ENCODE measurements around the gene RET.
"Not testable (repeated sequence)": the region's sequence is repeated elsewhere in the genome, so short reads cannot be mapped to it uniquely, and the experiment has no call there.

RET gene

DNA sequence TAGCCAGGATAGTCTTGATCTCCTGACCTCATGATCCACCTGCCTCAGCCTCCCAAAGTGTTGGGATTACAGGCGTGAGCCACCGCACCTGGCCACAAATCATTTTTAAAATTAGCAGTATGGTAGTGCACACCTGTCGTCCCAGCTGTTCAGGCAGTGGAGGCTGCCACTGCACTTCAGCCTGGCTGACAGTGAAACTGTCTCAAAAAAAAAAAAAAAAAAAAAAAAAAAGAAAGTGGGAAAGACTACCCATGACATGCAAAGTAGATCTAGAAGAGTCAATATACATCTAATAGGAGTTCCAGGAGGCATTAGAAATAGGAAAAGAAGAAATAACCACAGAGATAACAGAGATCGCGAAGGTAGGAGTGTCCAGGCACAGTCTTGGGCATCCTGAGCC is 64.6 kb downstream of the RET start:
- DNase-seq (ENCODE audit: low read depth, low spot score), result no peak
- no peak overlapping the region for H3K4me3 ChIP-seq (ENCODE audit: low read length)

GRCh38 chr10:43145311-43145710 is 68.4 kb downstream of the RET start:
- H3K4me3 ChIP-seq (ENCODE audit: low read length), result no peak overlapping the region
- no peak for DNase-seq (ENCODE audit: low read depth, low spot score)

GRCh38 chr10:43145936-43146335 is 69.1 kb downstream of the RET start:
- not testable (repeated sequence) for H3K4me3 ChIP-seq (ENCODE audit: low read length); DNase-seq (ENCODE audit: low read depth, low spot score)

- no peak overlapping the region for H3K4me3 ChIP-seq (ENCODE audit: low read length)
Measured at GRCh38 chr10:43151371-43151770, 74.5 kb downstream of the RET start.

GRCh38 chr10:43153901-43154300 is 77.0 kb downstream of the RET start:
- no peak overlapping the region for H3K4me3 ChIP-seq (ENCODE audit: low read length)
- DNase-seq (ENCODE audit: low read depth, low spot score), result no peak

More at GRCh38 chr10:43151371-43151770, 74.5 kb downstream of the RET start:
- no peak for DNase-seq (ENCODE audit: low read depth, low spot score)

GRCh38 chr10:43155221-43155620 is 78.4 kb downstream of the RET start:
- DNase-seq (ENCODE audit: low read depth, low spot score), result no peak
- H3K4me3 ChIP-seq (ENCODE audit: low read length), result no peak overlapping the region

- H3K4me3 ChIP-seq (ENCODE audit: low read length), result no peak overlapping the region
- DNase-seq (ENCODE audit: low read depth, low spot score), result no peak
Measured at GRCh38 chr10:43155741-43156140, 78.9 kb downstream of the RET start.

DNA sequence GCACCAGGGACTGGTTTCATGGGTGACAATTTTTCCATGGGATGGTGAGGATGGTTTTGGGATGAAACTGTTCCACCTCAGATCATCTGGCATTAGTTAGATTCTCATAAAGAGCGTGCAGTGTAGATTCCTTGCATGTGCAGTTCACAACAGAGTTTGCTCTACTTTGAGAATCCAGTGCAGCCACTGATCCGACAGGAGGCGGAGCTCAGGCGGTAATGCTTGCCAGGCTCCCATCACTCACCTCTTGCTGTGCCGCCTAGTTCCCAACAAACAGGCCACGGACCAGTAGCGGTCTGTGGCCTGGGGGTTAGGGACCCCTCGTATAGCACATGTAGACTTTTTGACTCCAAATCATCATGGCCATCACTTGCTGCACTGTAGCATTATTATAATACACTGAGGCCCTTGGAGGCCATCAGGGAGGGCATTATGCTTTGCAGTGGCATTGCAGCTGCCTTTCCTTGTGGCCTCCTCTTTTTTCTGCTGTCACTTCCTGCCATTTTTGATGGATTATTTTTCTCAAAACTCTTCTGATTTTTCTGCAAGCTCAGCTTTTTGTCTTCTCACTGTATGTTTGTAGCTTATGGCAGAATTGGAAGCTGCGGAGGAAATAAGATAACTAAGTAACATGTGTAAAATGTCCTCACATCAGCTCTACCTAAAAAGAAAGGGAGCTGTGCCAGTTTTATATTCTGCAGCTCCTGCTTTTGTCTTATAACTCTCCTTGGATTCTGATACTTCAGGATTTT is 79.9 kb downstream of the RET start:
- no peak overlapping the region for H3K4me3 ChIP-seq (ENCODE audit: low read length)
- DNase-seq (ENCODE audit: low read depth, low spot score), result no peak

GRCh38 chr10:43158636-43159035 is 81.8 kb downstream of the RET start:
- DNase-seq (ENCODE audit: low read depth, low spot score), result no peak

GRCh38 chr10:43160046-43160920 is 83.4 kb downstream of the RET start:
- no peak for DNase-seq (ENCODE audit: low read depth, low spot score)
- no peak overlapping the region for H3K4me3 ChIP-seq (ENCODE audit: low read length)

More at GRCh38 chr10:43158636-43159035, 81.8 kb downstream of the RET start:
- H3K4me3 ChIP-seq (ENCODE audit: low read length), result no peak overlapping the region

DNA sequence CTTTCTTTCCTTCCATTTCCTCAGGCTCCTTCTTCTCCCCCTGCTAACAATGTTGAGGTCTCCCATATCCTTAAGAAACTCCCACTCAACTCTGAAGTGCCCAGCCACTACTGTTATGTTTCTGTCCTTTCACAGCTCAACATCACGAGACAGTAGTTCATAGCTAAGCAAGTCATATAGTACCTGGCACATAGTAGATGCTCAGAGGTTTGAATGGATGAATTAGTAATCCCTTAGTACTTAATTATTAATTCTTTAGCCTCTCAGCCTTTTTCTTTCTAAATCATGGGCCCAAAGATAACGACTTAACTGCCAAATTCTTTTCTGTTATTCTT is 84.0 kb downstream of the RET start:
- no peak for DNase-seq (ENCODE audit: low read depth, low spot score)
- no peak overlapping the region for H3K4me3 ChIP-seq (ENCODE audit: low read length)

DNA sequence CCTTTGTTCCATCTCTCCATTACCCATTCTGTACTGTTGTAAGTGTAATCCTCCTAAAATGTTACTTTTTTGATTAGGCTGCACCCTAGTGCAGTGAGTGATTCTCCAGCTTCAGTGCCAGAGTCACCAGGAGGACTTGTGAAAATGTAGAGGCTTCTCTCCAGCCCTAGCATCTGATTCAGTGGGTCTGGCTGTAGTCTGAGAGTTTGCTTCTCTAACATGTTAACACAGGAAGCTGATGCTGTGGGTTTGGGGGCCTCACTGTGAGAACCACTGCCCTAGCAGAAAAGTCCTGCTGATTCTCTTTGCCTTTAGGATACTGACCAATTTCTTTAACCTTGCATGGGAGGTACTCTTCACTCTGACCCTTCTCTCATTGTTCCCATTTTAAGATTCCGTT is 85.7 kb downstream of the RET start:
- DNase-seq (ENCODE audit: low read depth, low spot score), result no peak
- no peak overlapping the region for H3K4me3 ChIP-seq (ENCODE audit: low read length)

DNA sequence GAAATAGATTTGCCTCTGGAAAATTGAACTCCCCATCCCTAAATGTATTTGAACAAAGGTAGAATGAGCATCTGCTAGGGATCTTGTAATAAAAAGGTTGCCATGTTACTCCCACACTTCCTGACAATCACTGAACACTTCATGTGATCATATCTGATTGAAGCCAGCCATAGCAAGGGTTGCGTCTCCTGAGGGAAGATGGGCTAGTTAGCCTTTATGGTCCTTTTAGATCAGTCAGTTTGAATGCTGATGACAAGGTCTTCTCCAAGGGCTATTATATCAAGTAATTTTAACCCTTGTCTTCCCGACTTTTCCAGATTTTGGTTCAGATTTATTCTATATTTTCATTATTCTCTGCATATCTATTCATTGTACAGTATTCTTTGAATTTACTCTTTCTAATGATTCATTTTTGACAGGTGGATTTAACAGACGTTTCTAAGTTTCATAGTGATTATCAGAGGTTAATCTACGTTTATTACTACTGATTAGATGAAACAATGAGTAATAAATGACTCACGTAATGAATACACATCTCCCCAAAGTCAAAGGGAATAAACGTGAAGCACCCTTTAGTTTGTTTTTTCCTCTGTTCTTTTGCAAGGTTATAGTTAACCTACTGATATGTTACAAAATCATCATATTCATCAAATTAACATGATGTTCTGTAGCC is 89.5 kb downstream of the RET start:
- no peak overlapping the region for H3K4me3 ChIP-seq (ENCODE audit: low read length)
- DNase-seq (ENCODE audit: low read depth, low spot score), result no peak

- DNase-seq (ENCODE audit: low read depth, low spot score), result peak; percentile 12
- H3K4me3 ChIP-seq (ENCODE audit: low read length), result no peak overlapping the region
Measured at GRCh38 chr10:43166880-43167497, 90.1 kb downstream of the RET start.

DNA sequence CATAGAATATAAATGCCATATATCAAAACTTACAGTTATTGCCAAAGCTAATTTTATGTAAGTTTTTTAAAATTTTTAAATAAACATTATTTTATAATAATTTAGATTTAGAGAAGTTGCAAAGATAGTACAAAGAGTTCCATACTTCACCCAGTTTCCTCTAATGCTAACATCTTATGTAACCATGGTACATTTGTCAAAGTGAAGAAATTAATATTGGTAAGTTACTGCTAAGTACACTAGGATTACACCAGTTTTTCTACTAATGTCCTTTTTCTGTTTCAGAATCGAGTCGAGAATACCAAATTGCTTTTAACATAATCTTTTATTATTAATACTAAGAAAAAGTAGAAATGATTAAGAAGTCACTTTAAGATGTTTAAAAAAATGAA is 90.6 kb downstream of the RET start:
- no peak overlapping the region for H3K4me3 ChIP-seq (ENCODE audit: low read length)
- no peak for DNase-seq (ENCODE audit: low read depth, low spot score)

DNA sequence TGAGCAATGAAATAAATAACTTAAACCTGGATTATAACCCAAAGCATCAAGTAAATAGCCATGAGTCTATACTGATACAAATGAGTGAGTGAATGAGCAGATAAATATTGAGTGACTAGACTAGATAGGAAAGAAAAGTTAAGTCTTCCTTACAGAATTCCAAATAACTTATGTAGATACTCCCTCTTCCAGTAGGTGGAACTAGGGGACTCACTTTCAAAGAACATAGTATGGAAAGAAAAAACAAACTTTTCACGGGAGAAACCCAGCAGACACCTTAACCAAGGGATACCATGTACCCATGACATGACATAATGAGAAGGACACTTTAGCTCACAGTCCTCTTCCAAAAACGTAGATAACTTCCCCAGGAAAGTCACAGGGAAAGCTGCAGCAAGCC is 93.6 kb downstream of the RET start:
- DNase-seq (ENCODE audit: low read depth, low spot score), result no peak
- no peak overlapping the region for H3K4me3 ChIP-seq (ENCODE audit: low read length)

DNA sequence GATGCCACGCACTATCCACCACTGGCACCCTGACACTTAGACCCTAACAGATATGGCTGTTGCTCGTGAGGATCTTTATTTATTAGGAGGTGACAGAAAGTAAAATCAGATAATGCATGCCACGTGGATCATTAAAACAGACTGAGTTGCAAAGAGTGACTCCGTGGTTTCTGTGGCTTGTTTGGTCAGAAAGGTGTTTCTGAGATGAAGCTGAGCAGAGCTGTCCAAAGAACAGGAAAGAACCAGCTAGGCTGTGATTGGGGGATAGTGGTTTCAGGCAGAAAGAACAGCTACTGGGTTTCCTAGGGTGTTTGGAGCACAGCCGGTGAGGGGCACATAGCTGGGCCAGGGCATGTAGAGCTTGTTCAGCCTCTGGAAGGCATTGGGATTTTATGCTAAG is 95.8 kb downstream of the RET start:
- peak; percentile 24 for DNase-seq (ENCODE audit: low read depth, low spot score)
- no peak overlapping the region for H3K4me3 ChIP-seq (ENCODE audit: low read length)

- H3K4me3 ChIP-seq (ENCODE audit: low read length), result no peak overlapping the region
- no peak for DNase-seq (ENCODE audit: low read depth, low spot score)
Measured at GRCh38 chr10:43173120-43173519, 96.3 kb downstream of the RET start.

GRCh38 chr10:43174969-43175368 is 98.1 kb downstream of the RET start:
- H3K4me3 ChIP-seq (ENCODE audit: low read length), result no peak overlapping the region
- DNase-seq (ENCODE audit: low read depth, low spot score), result no peak

DNA sequence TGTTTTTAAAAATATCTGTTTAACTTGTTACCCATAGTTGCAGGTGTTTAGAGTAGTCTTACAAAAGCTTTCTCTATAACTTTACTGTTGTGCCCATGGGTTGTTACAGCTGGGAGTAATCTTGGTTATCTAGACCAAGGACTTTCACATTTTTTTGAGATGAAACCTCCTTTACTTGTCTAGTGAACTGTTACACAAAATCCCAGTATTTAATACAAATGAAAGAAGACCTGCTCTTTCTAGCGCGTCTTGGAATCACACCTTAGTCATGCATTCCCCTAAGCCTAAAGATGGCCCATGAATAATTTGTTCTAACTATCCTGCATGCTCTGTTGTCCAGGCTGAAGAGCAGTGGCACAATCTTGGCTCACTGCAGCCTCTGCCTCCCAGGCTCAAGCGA is 99.4 kb downstream of the RET start:
- no peak for DNase-seq (ENCODE audit: low read depth, low spot score)

More for the DNA sequence above, 99.4 kb downstream of the RET start:
- H3K4me3 ChIP-seq (ENCODE audit: low read length), result no peak overlapping the region

All from Jurkat, Clone E6-1 (cell line).